Inflammatory macrophage treated with lipopolysaccharide for 4 hours (primary cell): Measurements from ENCODE around the gene IFITM10.

Source experiments
- DNase-seq: peaks from one replicate; pipeline ENCODE4 v3.0.0-alpha.2; 2020

Gene IFITM10

DNA sequence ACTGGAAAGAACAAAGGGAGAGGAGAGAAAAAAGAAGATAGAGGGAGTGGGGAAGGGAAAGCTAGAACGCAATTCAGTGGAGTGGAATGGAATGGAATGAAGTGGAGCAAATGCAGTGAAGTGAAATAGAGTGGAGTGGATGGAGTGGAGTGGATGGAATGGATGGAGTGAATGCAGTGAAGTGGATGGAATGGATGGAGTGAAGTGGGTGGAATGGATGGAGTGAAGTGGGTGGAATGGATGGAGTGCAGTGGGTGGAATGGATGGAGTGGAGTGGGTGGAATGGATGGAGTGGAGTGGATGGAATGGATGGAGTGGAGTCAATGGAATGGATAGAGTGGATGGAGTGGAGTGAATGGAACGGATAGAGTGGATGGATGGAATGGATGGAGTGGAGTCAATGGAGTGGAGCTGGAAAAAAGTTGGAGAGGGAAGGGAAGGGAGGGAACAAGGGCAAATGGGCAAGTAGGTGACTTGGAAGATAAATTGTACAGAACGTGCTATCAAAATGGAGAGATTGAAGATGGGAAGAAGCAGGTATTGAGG is 13.9 kb downstream of the IFITM10 start:
- no peak for DNase-seq

DNA sequence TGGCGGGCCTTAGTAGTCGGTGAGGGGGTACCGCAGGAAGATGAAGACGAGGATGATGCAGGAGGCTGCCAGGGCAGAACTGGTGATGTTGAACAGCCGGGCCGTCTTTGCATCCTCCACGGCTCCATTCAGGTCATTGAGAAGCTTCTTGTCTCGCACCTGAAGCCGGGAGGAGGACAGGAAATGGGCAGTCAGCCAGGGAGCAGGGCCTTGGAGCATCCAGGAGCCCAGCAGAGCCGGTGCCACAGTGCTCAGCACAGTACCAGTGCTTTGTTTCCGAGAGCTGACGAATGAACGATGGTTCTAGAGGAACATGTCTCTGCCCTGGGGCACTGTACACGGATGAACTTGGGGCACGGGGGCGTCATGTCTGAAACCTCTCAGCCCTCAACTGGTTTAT is 15.1 kb downstream of the IFITM10 start:
- DNase-seq = no peak

- no peak for DNase-seq
Observed at GRCh38 chr11:1734641-1735081, 15.7 kb downstream of the IFITM10 start.

DNA sequence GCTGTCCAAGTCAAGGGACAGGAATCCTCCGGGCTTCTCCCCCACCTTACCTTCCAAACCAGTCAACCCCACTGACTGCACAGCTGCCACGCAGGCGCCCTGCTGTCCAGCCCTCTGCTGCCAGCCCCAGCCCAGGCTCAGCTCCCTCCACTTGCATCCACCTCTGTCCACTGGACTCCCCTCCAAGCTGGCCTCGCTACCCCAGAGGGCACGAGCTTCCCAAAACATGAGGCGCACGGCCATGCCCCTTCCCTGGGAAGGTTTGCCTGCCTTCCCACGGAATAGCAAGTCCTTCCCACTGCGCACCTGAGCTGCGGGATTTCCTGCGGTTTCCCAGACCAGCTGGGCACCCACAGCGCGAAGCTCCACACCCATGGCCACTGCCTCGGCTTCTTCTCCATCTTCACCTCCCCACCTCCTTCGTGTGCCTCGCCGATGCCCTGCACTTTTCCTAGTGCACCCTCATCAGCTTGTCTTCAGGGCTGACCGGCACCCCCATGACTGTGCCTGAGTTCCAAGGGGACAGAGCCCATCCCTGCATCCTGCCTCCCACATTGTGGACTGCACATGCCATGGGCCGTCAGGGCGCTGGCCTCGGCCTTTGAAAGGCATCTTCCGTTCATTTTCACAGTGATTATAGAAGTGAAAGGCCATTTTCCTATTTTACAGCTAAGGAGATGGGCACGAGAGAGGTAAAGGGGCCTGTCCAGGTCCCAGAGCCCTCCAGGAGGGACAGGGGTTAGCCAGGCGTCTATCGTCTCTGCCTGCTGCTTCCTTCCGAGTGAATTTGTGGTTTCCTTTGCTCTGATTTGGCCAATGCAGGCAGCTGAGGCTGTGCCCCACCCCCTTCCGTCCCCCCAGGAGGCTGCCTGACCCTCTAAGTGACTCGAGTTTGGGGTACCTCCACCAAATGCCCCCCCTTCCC is 16.4 kb downstream of the IFITM10 start:
- DNase-seq = no peak

GRCh38 chr11:1733009-1733715 is 17.2 kb downstream of the IFITM10 start:
- no peak for DNase-seq

GRCh38 chr11:1732418-1733008 is 17.9 kb downstream of the IFITM10 start:
- no peak for DNase-seq

GRCh38 chr11:1731451-1732059 is 18.8 kb downstream of the IFITM10 start:
- no peak for DNase-seq

- DNase-seq = no peak
Observed at GRCh38 chr11:1730059-1730629, 20.3 kb downstream of the IFITM10 start.

DNA sequence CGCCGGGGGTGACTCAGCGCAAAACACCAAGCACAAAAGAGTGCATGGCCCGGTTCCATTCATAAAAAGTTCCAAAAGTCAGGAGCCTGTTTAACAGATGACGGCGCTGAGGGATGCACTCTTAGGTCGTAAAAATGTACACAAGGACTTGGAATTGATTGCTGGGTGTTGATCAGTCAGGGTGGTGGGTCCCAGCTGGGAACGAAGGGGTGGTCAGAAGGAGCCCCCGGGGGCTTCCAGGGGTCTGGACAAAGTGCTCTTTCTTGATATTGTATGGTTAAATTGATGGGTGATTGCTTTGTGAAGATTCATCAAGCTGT is 20.7 kb downstream of the IFITM10 start:
- no peak for DNase-seq

- DNase-seq = no peak
Observed at GRCh38 chr11:1728931-1729691, 21.3 kb downstream of the IFITM10 start.

DNA sequence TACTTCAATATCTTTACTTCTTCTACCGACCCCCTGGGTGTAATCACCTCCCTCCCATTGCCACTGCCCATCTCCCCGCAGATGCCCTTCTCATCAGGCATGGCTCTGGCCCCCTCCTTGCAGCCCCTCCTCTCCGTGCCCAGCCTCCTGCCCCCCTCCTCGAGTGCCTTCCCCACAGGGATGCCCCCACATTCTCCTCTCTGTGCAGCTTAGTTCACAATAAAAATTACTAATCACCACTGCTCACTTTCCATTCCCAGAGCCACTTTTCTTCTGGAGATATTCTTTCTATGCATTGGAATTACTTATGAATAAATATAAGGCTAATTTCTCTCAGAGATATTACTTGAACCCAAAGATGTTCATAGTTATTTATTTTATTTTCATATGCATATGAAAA is 22.1 kb downstream of the IFITM10 start:
- no peak for DNase-seq

GRCh38 chr11:1727861-1728260 is 22.5 kb downstream of the IFITM10 start:
- no peak for DNase-seq

GRCh38 chr11:1727096-1727690 is 23.2 kb downstream of the IFITM10 start:
- no peak for DNase-seq

- DNase-seq = no peak
Observed at GRCh38 chr11:1719781-1720180, 30.6 kb downstream of the IFITM10 start.

DNA sequence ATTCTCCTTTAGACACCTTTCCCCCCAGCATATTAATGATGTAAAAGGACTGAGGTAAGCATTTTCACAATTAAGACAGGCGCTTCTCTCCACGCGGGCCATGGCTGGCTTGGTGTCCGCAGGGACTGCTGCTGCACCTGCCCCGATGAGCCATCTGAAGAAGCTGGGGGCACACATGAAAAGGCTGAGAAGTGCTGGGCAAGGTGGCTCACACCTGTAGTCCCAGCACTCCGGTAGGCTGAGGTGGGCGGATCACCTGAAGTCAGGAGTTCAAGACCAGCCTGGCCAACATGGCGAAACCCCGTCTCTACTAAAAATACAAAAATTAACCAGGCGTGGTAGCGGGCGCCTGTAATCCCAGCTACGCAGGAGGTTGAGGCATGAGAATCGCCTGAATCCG is 32.1 kb downstream of the IFITM10 start:
- no peak for DNase-seq

DNA sequence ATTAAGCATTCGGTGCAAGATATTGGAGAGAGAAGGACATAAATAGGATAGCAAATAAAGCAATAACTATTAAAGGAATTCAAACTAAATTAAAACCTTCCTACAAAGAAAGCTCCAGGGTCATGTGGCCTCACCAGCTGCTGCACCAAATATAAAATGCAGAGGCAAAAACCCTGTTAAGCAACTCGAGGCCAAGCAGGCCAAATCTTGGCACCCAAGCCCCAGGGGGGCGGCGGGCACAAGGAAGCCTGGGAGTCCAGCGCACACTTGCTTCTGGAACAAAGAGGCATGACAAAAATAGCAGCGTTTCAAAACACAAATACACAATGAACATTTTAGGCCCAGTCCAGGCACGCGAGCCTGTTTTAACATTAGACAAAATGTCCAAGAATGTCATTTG is 32.6 kb downstream of the IFITM10 start:
- DNase-seq = no peak

DNA sequence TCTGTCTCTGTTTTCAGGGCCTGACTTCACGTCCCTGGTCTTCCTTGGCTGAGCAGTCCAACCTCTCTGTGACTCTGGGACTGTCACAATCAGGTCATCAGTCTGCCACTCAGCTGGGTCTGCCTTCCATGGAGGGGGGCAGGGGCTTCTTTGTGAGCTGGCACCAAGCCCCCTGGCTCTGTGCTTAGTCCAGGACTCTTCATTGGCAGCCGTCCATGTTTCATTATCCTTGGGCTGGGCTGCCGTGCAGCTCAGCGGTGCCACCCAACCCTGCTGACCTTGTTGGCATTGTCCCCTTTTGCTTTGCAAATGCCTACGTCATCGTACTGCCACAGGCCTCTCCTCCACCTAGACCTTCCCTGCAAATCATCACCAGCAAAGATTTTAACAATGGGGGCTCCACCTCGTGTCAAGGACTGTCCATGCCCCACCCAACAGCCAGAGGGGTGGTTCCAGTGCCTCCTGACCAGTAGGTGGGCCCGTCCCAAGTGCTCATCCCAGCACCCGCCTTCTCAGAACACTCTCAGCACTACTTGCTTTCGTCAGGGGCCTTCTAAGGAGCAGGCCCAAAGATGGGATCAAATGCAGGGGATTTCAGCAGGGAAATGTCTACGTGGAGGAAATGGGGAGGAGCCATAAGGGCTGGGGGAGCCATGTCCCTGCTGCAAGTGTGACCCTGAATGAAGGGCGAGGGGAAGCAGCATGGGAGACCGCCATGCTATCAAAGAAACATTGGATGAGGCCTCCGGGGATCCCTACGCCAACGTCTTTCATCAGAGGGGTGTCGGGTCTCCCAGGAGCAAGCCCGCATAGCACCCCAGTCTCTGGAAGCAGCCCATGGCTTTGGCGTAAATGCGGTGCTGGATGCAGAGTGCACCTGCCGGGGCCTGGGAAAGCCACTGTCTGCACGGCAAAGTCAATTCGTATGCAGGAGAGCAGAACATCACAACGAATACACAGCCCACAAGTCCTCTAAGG is 35.2 kb downstream of the IFITM10 start:
- DNase-seq = no peak

GRCh38 chr11:1708716-1709115 is 41.7 kb downstream of the IFITM10 start:
- DNase-seq = no peak

DNA sequence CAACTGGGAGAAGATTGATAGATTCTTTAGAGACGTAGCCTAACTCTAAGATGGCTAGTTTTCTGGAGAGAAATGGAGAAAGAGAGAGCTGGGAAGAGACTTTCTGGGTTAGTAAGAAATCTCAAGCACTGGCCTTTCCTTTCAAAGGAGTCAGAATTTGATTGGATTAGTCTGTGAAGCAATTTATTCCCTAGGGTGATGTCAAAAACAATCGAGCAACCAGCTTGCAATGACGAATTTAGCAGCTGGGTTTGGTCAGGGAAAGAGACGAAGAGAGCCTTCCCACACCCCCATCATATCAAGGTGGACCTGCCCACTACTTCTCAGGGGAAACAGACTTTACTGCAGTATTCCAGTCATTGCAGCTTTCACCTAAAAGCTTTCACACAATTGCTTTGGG is 42.6 kb downstream of the IFITM10 start:
- no peak for DNase-seq
